Calu3 (cell line): ENCODE measurements around the gene MINDY3. TPM values are rescaled to one million over a fixed set of nuclear protein-coding genes. Genes with fewer than 3 reads are reported as not detected.
A peak's percentile ranks its signal among the peaks of the same experiment; 100 is the strongest.
"Not testable (repeated sequence)": the region's sequence is repeated elsewhere in the genome, so short reads cannot be mapped to it uniquely, and the experiment has no call there.

Experiments used
- BruUV-seq: library from RNA; stranded (reverse); fragments of 400-500 nt; replicated peaks from 2 replicates; lab custom pipeline; 2021; lab: Mats Ljungman, UMichigan
- CTCF ChIA-PET: fragments of 300-600 bp; sonication (Branson Sonifier 250); formaldehyde crosslinking; loops from one replicate; lab custom pipeline; 2022; ENCODE audit warnings: antibody characterized with exemption; lab: Charles Lee
- DNase-seq: peaks from one replicate; pipeline ENCODE4 v3.0.0; 2022
- H3K27ac Mint-ChIP-seq: one replicate; pipeline ENCODE4 v1.8.0; 2022; ENCODE audit warnings: mixed read lengths; ENCODE audit not compliant: unreplicated experiment
- H3K27me3 Mint-ChIP-seq: one replicate; pipeline ENCODE4 v1.8.0; 2022; ENCODE audit warnings: mixed read lengths; ENCODE audit not compliant: unreplicated experiment
- H3K36me3 Mint-ChIP-seq: one replicate; pipeline ENCODE4 v1.8.0; 2022; ENCODE audit warnings: mild to moderate bottlenecking, moderate library complexity, mixed read lengths; ENCODE audit not compliant: insufficient read depth, unreplicated experiment
- H3K4me1 Mint-ChIP-seq: one replicate; pipeline ENCODE4 v1.8.0; 2022; ENCODE audit warnings: mild to moderate bottlenecking, low read depth, mixed read lengths; ENCODE audit not compliant: unreplicated experiment
- H3K4me3 Mint-ChIP-seq: one replicate; pipeline ENCODE4 v1.8.0; 2022; ENCODE audit warnings: mild to moderate bottlenecking, low read depth, moderate library complexity, mixed read lengths; ENCODE audit not compliant: unreplicated experiment
- H3K9me3 Mint-ChIP-seq: one replicate; pipeline ENCODE4 v1.8.0; 2022; ENCODE audit warnings: low read depth, mixed read lengths; ENCODE audit not compliant: unreplicated experiment
- CTCF ChIP-seq: fragments of 200-600 bp; IDR thresholded peaks from one replicate; pipeline ENCODE4 v1.8.0; 2022; ENCODE audit warnings: antibody characterized with exemption; ENCODE audit not compliant: unreplicated experiment
- intact Hi-C: fragments of 100-400 bp; cut with micrococcal nuclease; formaldehyde crosslinking; loops from one replicate; pipeline ENCODE4 v1.10.0; 2022; ENCODE audit not compliant: unreplicated experiment
- total RNA-seq: library from RNA; stranded (reverse); gene quantifications from 2 replicates; pipeline ENCODE4 v1.2.3, GENCODE V29; 2022

Gene MINDY3
- total RNA-seq, 1 experiment from 2014 or later: 17.8 TPM

GRCh38 chr10:15879058-15879457, 18.8 kb upstream of the MINDY3 start:
- BruUV-seq: no TSS peak
- Mint-ChIP-seq H3K9me3 (no peaks in the 10 kb centered on the region), H3K27ac (no peak overlapping the region), H3K4me1 (no peaks in the 10 kb centered on the region), H3K4me3 (no peak overlapping the region), H3K36me3 (no peaks in the 10 kb centered on the region), H3K27me3 (peaks cover 61% of the 10 kb centered on the region)
- CTCF ChIA-PET: no interaction called here
- DNase-seq: no peak
- TF ChIP-seq CTCF: peak; percentile 35
- intact Hi-C loops: loop anchor here (1.0 to 5.0 kb wide), 3 partner anchors 668 to 930 kb away; no protein-coding TSS in a partner anchor

GRCh38 chr10:15877836-15878576, 17.7 kb upstream of the MINDY3 start:
- Mint-ChIP-seq H3K4me1 (no peaks in the 10 kb centered on the region), H3K27me3 (peaks cover 51% of the 10 kb centered on the region), H3K4me3 (no peak overlapping the region), H3K27ac (no peak overlapping the region), H3K9me3 (no peaks in the 10 kb centered on the region), H3K36me3 (no peaks in the 10 kb centered on the region)
- TF ChIP-seq CTCF: no peak
- intact Hi-C loops: loop anchor here (5.0 kb wide), 1 partner anchor 669 kb away; no protein-coding TSS in a partner anchor
- DNase-seq: peak; percentile 27
- CTCF ChIA-PET: interaction anchor here (0.5 to 0.7 kb wide), 2 partner anchors 8 to 402 kb away, joined by 3 read pairs; no protein-coding TSS in a partner anchor
- no TSS peak for BruUV-seq

GRCh38 chr10:15876274-15876673, 16.0 kb upstream of the MINDY3 start:
- peaks cover 44% of the 10 kb centered on the region for H3K27me3 Mint-ChIP-seq
- H3K9me3 Mint-ChIP-seq, H3K36me3 Mint-ChIP-seq, DNase-seq, CTCF ChIA-PET, H3K4me3 Mint-ChIP-seq, H3K27ac Mint-ChIP-seq, H3K4me1 Mint-ChIP-seq, BruUV-seq: not testable (repeated sequence)
- intact Hi-C loops: loop anchor here (5.0 kb wide), 1 partner anchor 671 kb away; no protein-coding TSS in a partner anchor

GRCh38 chr10:15872645-15873044, 12.3 kb upstream of the MINDY3 start:
- H3K27me3 Mint-ChIP-seq: peaks cover 50% of the 10 kb centered on the region
- H3K4me3 Mint-ChIP-seq, intact Hi-C loops, H3K36me3 Mint-ChIP-seq, H3K9me3 Mint-ChIP-seq, DNase-seq, H3K4me1 Mint-ChIP-seq, H3K27ac Mint-ChIP-seq, BruUV-seq, CTCF ChIA-PET: not testable (repeated sequence)

GRCh38 chr10:15871823-15872222, 11.5 kb upstream of the MINDY3 start:
- CTCF ChIA-PET: no interaction called here
- BruUV-seq: no TSS peak
- no peaks in the 10 kb centered on the region for H3K4me1 Mint-ChIP-seq
- peaks cover 41% of the 10 kb centered on the region for H3K27me3 Mint-ChIP-seq
- no peak for DNase-seq
- intact Hi-C loops: no loop called here
- no peaks in the 10 kb centered on the region for H3K36me3 Mint-ChIP-seq
- no peak for TF ChIP-seq CTCF
- no peak overlapping the region for H3K27ac Mint-ChIP-seq
- H3K9me3 Mint-ChIP-seq: no peaks in the 10 kb centered on the region
- H3K4me3 Mint-ChIP-seq: no peak overlapping the region
